HUES6 (cell line): ENCODE data around the gene NTN5.

ENCODE experiments used
- H3K27ac ChIP-seq: 2 replicates; pipeline ENCODE4 v1.7.0; 2013; ENCODE audit warnings: low read depth, mild to moderate bottlenecking, low read length, inconsistent platforms
- H3K27me3 ChIP-seq: 2 replicates; pipeline ENCODE4 v1.6.1; 2013; ENCODE audit warnings: low read length; ENCODE audit not compliant: control insufficient read depth, insufficient read depth
- H3K36me3 ChIP-seq: 2 replicates; pipeline ENCODE4 v1.6.1; 2013; ENCODE audit warnings: low read length; ENCODE audit not compliant: control insufficient read depth, insufficient read depth
- H3K4me1 ChIP-seq: 2 replicates; pipeline ENCODE4 v1.6.1; 2013; ENCODE audit warnings: low read length; ENCODE audit not compliant: control insufficient read depth, insufficient read depth
- H3K4me3 ChIP-seq: 2 replicates; pipeline ENCODE4 v1.5.1; 2013; ENCODE audit warnings: low read depth, low read length
- H3K9ac ChIP-seq: one replicate; pipeline ENCODE4 v1.6.1; 2013; ENCODE audit warnings: mild to moderate bottlenecking, low read length
- H3K9me3 ChIP-seq: 2 replicates; pipeline ENCODE4 v1.6.1; 2013; ENCODE audit warnings: low read depth, low read length; ENCODE audit not compliant: control insufficient read depth, insufficient read depth

Gene NTN5

DNA sequence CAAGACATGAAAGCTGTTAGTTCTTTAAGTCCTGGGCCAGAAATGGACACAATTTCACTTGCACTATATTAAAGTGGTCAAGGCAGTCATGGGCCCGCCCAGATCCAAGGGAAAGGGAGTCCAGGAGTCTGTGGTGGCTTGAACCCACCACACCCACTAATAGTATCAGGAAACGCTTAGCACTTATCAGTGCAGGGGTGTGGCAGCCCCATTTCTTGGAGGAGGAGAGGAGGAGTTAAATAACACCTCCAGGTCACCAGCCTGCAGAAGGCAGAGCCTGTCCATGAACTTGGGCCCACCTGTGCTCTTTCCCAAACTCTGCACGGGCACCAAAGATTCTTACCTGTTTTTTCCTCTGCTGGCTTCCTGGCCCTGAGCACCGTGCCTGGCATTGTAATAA, 5.4 kb upstream of the NTN5 start:
- Histone ChIP-seq H3K27ac (no peak overlapping the region), H3K4me1 (peaks cover 24% of the 10 kb centered on the region), H3K9me3 (no peaks in the 10 kb centered on the region), H3K4me3 (no peak overlapping the region), H3K36me3 (no peaks in the 10 kb centered on the region), H3K9ac (no peak overlapping the region), H3K27me3 (peaks cover 18% of the 10 kb centered on the region)

DNA sequence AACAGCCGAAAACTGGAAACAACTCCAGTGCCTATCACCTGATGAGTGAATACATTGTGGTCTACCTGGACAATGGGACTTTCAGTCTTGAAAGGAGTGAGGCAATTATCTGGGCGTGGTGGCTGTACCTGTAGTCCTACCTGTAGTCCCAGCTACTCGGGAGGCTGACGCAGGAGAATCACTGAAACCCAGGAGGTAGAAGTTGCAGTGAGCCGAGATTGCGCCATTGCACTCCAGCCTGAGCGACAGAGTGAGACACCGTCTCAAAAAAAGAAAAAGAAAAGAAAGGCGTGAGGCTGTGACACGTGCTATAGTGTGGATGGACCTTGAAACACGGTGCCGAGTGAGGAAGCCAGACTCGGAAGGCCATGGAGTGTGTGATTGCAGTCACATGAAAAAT, 4.1 kb upstream of the NTN5 start:
- peaks cover 29% of the 10 kb centered on the region for H3K4me1 ChIP-seq
- no peaks in the 10 kb centered on the region for H3K9me3 ChIP-seq
- H3K27ac ChIP-seq, result no peak overlapping the region
- H3K9ac ChIP-seq, result no peak overlapping the region
- peaks cover 21% of the 10 kb centered on the region for H3K27me3 ChIP-seq
- no peak overlapping the region for H3K4me3 ChIP-seq
- H3K36me3 ChIP-seq, result no peaks in the 10 kb centered on the region

DNA sequence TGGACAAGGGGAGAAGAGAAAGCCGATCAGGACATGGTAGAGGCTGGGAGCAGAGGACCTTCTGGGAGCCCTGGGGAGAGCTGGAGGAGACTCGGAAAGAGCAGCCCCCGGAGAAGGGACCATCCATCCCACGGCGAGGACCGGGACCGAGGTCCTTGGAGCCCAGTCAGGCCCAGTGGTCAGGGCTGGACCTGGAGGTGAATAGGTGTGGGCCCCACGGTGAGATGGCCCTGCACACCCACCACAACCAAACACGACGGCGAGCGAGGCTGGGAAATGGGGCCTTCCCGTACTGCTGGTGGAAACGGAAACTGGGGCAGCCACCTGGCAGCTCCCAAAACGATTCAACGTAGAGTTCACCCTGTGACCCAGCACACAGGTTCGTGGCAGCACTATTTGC, 3.7 kb upstream of the NTN5 start:
- peaks cover 21% of the 10 kb centered on the region for H3K27me3 ChIP-seq
- no peak overlapping the region for H3K4me3 ChIP-seq
- H3K36me3 ChIP-seq, result no peaks in the 10 kb centered on the region
- H3K27ac ChIP-seq, result no peak overlapping the region
- H3K4me1 ChIP-seq, result peaks cover 29% of the 10 kb centered on the region
- H3K9ac ChIP-seq, result no peak overlapping the region
- no peaks in the 10 kb centered on the region for H3K9me3 ChIP-seq

DNA sequence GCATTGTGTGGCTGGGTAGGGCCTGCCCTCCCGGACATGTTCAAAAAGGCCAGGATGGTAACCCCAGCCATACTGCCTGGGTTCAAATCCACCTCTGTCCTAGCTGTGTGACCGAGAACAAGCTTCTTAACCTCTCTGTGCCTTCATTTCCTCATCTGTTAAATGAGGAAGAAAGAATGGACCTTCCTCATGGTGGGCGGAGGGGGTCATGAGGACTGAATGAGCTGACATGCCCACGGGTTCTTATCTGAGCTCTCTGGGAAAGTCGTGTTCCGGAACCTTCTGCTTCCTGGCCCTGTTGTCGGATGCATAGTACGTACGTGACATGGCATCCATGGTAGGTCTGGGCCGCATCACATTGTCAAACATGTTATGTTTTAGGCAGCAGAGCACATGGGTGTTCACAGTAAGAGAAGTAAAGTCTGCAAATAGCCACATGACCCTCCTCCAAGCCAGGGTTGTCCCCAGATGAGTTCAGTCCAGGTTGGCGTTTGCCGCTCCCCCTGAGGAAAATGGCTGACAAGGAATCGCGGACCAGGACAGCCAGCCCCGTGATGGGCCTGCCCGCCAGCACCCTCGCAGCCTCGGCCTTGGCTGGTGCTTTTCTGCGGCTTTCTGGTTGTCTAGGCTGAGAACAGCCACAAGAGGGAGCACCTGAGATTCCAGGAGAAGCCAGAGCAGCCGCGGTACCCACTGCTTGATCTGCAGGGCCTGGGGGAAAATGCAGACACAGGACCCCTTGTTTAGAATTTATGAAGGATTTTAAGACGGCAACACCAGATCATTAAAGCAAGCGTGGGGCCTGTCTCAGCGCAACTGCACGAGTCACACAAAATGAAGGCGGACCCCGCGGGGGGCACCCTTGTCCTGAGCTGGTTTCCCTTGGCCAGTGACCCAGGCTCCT, 2.4 kb upstream of the NTN5 start:
- no peak overlapping the region for H3K9ac ChIP-seq

DNA sequence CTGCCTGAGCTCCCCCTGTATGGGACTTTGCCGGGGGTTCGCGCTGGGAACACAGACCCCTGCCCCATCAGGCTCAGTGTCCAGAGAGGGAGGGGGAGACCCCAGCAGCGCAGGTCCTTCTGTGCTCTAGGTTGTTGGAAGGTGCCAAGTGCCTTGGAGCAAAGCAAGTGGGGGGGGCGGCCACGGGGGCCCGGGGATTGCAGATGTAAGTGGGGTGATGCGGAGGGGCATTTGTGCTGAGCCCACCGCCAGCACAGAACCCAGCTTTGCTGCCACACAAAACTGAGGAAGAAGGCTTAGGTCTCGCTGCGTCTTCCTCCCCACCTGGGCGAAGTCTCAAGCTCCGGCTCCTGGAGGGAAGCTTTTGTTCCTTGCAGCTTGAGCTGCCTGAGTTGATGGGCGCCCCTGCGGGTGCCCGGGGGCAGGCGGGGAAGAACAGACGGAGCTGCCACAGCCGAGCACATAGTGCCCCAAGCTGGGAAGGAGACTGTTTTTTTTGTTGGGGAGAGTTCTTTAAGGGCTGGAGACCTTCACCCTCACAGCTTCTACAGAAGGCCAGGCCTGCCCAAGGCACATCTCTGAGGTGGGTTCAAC, 1.5 kb upstream of the NTN5 start:
- Histone ChIP-seq H3K27me3 (peaks cover 21% of the 10 kb centered on the region), H3K36me3 (no peaks in the 10 kb centered on the region), H3K4me3 (peak overlapping the region; percentile 28), H3K27ac (no peak overlapping the region), H3K9ac (no peak overlapping the region), H3K9me3 (0 out of 2 replicates have a peak, but pooled peaks cover 3% of the 10 kb centered on the region), H3K4me1 (peaks cover 32% of the 10 kb centered on the region)

More for the DNA sequence above, 2.4 kb upstream of the NTN5 start:
- H3K27ac ChIP-seq, result no peak overlapping the region
- no peaks in the 10 kb centered on the region for H3K9me3 ChIP-seq
- peak overlapping the region; percentile 28; the same call in 1 of the 2 replicates for H3K4me3 ChIP-seq
- peaks cover 21% of the 10 kb centered on the region for H3K27me3 ChIP-seq
- no peaks in the 10 kb centered on the region for H3K36me3 ChIP-seq
- peaks cover 32% of the 10 kb centered on the region for H3K4me1 ChIP-seq

DNA sequence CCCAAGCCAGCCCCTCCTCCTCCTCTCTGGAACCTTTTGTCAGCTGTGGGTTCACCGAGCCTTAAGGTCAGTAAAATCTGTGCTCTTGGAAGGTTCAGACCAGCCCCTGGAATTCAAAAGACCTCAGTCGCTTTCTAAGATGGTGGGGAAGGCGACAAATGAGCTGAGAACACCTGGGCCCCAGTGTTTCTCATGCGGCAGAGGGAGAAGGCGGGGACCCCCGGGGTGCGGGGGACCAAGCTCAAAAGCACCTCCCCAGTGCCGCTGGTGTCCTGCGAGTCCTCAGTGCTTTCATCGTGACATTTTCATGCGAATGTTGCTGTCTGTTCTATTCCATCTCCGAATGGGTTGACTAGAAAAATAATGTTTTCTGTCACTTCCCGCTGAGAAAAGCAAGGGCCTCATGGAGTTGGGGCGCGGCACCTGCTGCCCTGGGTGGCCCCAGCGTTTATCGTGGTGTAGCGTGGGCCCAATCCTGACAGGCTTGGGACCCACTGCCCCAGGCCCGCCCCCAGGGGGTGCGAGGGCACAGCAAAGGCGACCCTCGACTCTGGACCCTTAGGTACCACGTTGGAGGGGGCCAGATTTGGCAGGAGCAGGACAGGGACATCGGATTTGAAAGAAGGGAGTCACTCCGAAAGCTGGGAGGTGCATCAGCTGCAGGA, 751 bp upstream of the NTN5 start:
- Histone ChIP-seq H3K9me3 (0 out of 2 replicates have a peak, but pooled peaks cover 3% of the 10 kb centered on the region), H3K9ac (no peak overlapping the region), H3K4me3 (peak overlapping the region; percentile 28), H3K27ac (no peak overlapping the region), H3K27me3 (peaks cover 21% of the 10 kb centered on the region), H3K4me1 (peaks cover 32% of the 10 kb centered on the region), H3K36me3 (no peaks in the 10 kb centered on the region)

DNA sequence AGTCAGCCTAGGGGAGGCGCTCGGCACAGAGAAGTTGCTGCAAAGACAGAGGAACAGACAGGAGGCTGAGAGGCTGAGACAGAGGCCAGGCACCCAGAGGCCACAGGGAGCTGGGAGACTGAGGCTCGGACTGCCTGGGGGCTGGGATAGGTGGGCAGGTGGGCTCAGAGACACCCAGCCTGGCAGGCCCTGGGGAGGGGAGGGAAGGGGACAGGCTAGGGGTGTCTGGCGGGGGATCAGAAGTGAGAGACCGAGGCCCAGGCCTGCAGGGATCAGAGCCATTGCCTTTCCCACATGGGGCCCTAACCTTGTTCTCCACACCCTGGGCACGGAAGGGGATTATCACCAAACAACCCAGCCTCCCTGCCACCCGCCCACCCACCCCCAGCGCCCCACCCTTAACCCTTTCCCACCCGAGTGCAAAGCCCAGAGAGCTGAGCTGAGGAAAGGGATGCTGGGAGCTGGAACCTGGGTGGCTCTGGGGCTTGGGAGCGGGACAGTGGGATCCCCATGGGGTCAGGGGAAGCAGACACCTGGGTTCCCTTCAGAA, 1.3 kb downstream of the NTN5 start:
- Histone ChIP-seq H3K9ac (no peak overlapping the region), H3K27me3 (peaks cover 21% of the 10 kb centered on the region), H3K4me3 (no peak overlapping the region), H3K9me3 (0 out of 2 replicates have a peak, but pooled peaks cover 3% of the 10 kb centered on the region), H3K27ac (no peak overlapping the region), H3K4me1 (peaks cover 32% of the 10 kb centered on the region), H3K36me3 (no peaks in the 10 kb centered on the region)

DNA sequence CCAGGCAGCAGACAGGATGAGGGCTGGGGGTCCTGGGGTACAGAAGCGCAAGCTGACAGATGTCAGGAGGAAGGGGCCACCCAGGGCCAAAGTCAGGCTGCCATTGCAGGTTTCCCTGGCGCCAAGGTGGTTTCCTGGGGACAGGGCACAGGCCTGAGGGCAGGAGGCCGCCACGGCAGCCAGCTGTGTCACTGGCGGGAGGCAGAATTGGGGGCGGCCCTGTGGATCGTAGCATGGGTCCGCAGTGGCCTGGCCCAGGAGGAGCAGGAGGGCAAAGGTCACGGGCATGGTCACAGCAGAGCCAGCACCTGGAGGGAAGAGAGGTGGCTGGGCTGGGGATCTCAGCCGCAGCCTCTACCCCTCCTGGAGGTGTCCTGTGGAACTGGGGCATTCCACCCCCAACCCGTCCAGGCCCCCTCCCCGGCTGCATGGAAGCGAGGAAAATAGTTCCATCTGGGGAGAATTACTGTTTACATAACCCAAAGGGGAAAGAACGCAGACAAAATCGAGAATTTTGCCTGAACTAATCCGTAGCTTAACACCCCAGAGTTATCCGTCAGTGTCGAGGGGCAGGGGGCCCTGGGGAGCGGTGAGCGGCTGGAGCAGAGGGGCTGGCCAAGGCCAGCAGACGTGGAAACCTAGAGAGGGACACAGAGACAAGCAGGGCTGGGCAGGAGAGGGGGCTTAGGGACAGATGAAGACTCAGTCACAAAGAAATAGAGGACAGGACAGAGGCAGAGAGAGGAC, 1.9 kb downstream of the NTN5 start:
- Histone ChIP-seq H3K27ac (no peak overlapping the region), H3K36me3 (no peaks in the 10 kb centered on the region), H3K9me3 (0 out of 2 replicates have a peak, but pooled peaks cover 3% of the 10 kb centered on the region), H3K4me3 (no peak overlapping the region), H3K4me1 (peaks cover 32% of the 10 kb centered on the region), H3K27me3 (peaks cover 21% of the 10 kb centered on the region), H3K9ac (no peak overlapping the region)

DNA sequence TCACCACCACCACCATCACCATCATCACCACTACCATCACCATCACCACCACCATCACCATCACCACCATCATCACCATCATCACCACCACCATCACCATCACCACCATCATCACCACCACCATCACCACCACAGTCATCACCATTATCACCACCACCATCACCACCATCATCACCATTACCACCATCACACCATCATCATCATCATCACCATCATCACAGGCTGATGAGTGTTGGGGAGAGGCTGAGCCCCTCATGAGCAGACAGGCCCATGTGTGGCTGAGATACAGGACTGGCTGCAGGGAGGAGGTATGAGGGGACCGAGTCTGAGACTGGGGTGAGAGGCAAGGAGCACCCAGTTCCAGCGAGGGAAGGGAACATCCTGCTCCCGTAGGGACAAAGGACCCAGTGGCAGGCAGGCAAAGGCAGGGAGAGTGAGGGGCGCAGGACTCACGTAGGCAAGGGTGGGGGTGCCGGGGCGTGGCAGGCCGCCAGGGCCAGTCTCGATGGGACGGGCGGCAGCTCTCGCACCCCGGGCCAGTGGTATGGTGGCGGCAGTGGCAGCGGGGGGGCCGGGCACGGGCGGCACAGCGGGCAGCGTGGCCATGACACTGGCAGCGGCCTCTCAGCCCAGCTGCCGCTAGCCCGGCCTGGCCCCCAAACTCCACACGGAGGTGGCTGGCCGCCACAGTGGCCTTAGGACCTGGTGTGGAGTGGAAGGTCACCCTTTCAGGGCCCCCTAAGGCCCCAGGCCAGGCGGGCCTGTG, 2.7 kb downstream of the NTN5 start:
- Histone ChIP-seq H3K4me1 (peaks cover 27% of the 10 kb centered on the region), H3K9ac (no peak overlapping the region), H3K27me3 (peaks cover 21% of the 10 kb centered on the region), H3K36me3 (no peaks in the 10 kb centered on the region), H3K27ac (no peak overlapping the region), H3K9me3 (0 out of 2 replicates have a peak, but pooled peaks cover 3% of the 10 kb centered on the region), H3K4me3 (no peak overlapping the region)

DNA sequence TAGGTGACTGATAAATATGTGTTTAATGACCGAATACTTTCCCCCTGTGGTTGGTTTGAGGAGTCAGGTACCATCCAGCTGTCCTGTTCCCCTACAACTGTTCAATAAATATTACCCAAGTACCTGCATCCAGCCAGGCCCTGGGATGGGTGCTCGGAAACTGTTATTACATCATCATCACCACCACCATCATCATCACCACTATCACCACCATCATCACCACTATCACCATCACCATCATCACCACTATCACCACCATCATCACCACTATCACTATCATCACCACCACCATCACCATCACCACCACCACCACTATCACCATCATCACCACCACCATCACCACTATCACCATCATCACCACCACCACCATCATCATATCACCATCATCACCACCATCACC, 4.1 kb downstream of the NTN5 start:
- H3K9ac ChIP-seq, result no peak overlapping the region
- H3K4me3 ChIP-seq, result no peak overlapping the region
- no peaks in the 10 kb centered on the region for H3K36me3 ChIP-seq
- H3K27ac ChIP-seq, result no peak overlapping the region
- peaks cover 14% of the 10 kb centered on the region for H3K4me1 ChIP-seq
- H3K27me3 ChIP-seq, result peaks cover 8% of the 10 kb centered on the region; the same call in 1 of the 2 replicates
- 0 out of 2 replicates have a peak, but pooled peaks cover 3% of the 10 kb centered on the region for H3K9me3 ChIP-seq
